GM12873 (cell line): ENCODE measurements around the gene CYTH2.

ENCODE experiments used
- CTCF ChIP-seq: IDR thresholded peaks from 2 replicates; pipeline ENCODE4 v1.5.1; 2012; ENCODE audit warnings: low read depth, mild to moderate bottlenecking, moderate library complexity, low read length, control low read depth; ENCODE audit not compliant: insufficient read depth; ENCODE audit errors: missing control alignments

The CYTH2 gene

GRCh38 chr19:48454150-48454730 lies 14.9 kb upstream of the CYTH2 start:
- TF ChIP-seq CTCF, result no peak

GRCh38 chr19:48455171-48455907 lies 13.8 kb upstream of the CYTH2 start, which contains the start of gene KCNJ14:
Gene KCNJ14 (plus strand): TSS chr19:48455574. CDS start chr19:48461725, 6,151 bp downstream.
- TF ChIP-seq CTCF, result no peak

- no peak for TF ChIP-seq CTCF
These were observed 13.1 kb upstream of the CYTH2 start for GRCh38 chr19:48455908-48456562.

GRCh38 chr19:48456864-48457263 lies 12.3 kb upstream of the CYTH2 start:
- TF ChIP-seq CTCF, result no peak

GRCh38 chr19:48458016-48458415 lies 11.2 kb upstream of the CYTH2 start:
- TF ChIP-seq CTCF, result no peak

- TF ChIP-seq CTCF, result no peak
These were observed 7.6 kb upstream of the CYTH2 start for GRCh38 chr19:48461651-48461981.

GRCh38 chr19:48461982-48462655 lies 7.0 kb upstream of the CYTH2 start:
- no peak for TF ChIP-seq CTCF
